GM19455 (cell line): ENCODE measurements around the gene EXOSC7.

Experiments used
- ATAC-seq: cut with Tn5 transposase; IDR thresholded peaks from one replicate; pipeline ENCODE4 v1.9.1; 2021; ENCODE audit not compliant: unreplicated experiment

Gene EXOSC7

GRCh38 chr3:45021524-45022297, 45.7 kb downstream of the EXOSC7 start:
- no peak for ATAC-seq

GRCh38 chr3:45023675-45024074, 47.6 kb downstream of the EXOSC7 start:
- ATAC-seq, result no peak

GRCh38 chr3:45024542-45025255, 48.7 kb downstream of the EXOSC7 start:
- ATAC-seq, result no peak

- ATAC-seq, result no peak
These were observed 50.0 kb downstream of the EXOSC7 start, which contains the start of gene CLEC3B for GRCh38 chr3:45026038-45026437. CLEC3B (plus strand) TSS chr3:45026303; CDS start chr3:45026363, 60 bp downstream.

- ATAC-seq, result no peak
These were observed 50.9 kb downstream of the EXOSC7 start for GRCh38 chr3:45026957-45027356.

- ATAC-seq, result no peak
These were observed 51.4 kb downstream of the EXOSC7 start for GRCh38 chr3:45027441-45027840.

GRCh38 chr3:45029216-45029615, 53.2 kb downstream of the EXOSC7 start:
- ATAC-seq, result no peak

GRCh38 chr3:45029661-45030060, 53.6 kb downstream of the EXOSC7 start:
- ATAC-seq, result no peak

- no peak for ATAC-seq
These were observed 55.5 kb downstream of the EXOSC7 start for GRCh38 chr3:45031531-45031930.

- ATAC-seq, result no peak
These were observed 56.1 kb downstream of the EXOSC7 start for GRCh38 chr3:45032113-45032512.

- no peak for ATAC-seq
These were observed 57.7 kb downstream of the EXOSC7 start for GRCh38 chr3:45033791-45034190.

GRCh38 chr3:45034612-45035252, 58.7 kb downstream of the EXOSC7 start:
- ATAC-seq, result no peak

- no peak for ATAC-seq
These were observed 59.6 kb downstream of the EXOSC7 start for GRCh38 chr3:45035441-45036301.

- peak; percentile 77 for ATAC-seq
These were observed 61.8 kb downstream of the EXOSC7 start for GRCh38 chr3:45037720-45038455.

GRCh38 chr3:45041666-45042065, 65.6 kb downstream of the EXOSC7 start:
- no peak for ATAC-seq

- no peak for ATAC-seq
These were observed 66.1 kb downstream of the EXOSC7 start for GRCh38 chr3:45042162-45042561.

GRCh38 chr3:45043728-45044299, 67.8 kb downstream of the EXOSC7 start:
- ATAC-seq, result no peak

GRCh38 chr3:45048244-45048643, 72.2 kb downstream of the EXOSC7 start:
- ATAC-seq, result no peak

GRCh38 chr3:45049807-45050206, 73.8 kb downstream of the EXOSC7 start:
- no peak for ATAC-seq

GRCh38 chr3:45051685-45052084, 75.6 kb downstream of the EXOSC7 start:
- no peak for ATAC-seq
